ENCODE measurements around the gene RGL3. TPM values are rescaled to one million over a fixed set of nuclear protein-coding genes. Genes with fewer than 3 reads are reported as not detected.
"Not testable (repeated sequence)": the region's sequence is repeated elsewhere in the genome, so short reads cannot be mapped to it uniquely, and the experiment has no call there.

RGL3 gene
- polyA plus RNA-seq, 4 donors, result 47.9 to 141 (median 97.3) TPM

DNA sequence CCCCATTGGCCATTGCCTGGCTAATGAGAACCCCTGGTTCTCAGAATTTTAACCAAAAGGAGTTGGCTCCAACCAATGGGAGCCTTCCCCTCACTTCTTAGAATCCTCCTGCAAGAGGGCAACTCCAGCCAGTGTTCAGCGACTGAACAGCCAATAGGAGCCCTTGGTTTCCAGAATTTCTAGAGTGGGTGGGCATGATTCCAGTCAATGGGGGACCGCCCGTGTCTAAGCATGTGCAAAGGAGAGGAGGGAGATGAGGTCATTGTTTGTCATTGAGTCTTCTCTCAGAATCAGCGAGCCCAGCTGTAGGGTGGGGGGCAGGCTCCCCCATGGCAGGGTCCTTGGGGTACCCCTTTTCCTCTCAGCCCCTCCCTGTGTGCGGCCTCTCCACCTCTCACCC is 54.2 kb downstream of the RGL3 start:
- no peak for DNase-seq (ENCODE audit: low read depth in 4 of 4, low spot score in 2 of 4)

DNA sequence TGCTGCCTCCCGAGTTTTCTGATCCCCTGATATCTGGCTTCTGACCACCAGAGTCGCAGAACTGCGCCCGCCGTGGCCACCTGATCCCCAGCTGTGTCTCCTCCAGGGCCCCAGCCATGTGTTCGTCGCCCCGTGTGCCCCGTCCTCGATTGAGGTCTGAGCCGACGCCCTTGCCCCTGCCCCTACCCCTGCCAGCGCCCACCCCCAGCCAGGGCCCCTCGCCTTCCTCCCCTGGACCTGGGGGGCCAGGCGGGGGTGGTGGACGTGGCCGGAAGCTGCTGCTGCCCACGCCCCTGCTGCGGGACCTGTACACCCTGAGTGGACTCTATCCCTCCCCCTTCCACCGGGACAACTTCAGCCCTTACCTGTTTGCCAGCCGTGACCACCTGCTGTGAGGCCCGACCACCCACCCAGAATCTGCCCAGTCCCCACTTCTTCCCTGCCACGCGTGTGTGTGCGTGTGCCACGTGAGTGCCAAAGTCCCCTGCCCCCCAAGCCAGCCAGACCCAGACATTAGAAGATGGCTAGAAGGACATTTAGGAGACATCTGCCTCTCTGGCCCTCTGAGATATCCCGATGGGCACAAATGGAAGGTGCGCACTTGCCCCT is 54.7 kb downstream of the RGL3 start:
- DNase-seq (ENCODE audit: low read depth in 4 of 4, low spot score in 2 of 4), result no peak

GRCh38 chr19:11363881-11364280 is 55.2 kb downstream of the RGL3 start:
- no peak for DNase-seq (ENCODE audit: low read depth in 4 of 4, low spot score in 2 of 4)

DNA sequence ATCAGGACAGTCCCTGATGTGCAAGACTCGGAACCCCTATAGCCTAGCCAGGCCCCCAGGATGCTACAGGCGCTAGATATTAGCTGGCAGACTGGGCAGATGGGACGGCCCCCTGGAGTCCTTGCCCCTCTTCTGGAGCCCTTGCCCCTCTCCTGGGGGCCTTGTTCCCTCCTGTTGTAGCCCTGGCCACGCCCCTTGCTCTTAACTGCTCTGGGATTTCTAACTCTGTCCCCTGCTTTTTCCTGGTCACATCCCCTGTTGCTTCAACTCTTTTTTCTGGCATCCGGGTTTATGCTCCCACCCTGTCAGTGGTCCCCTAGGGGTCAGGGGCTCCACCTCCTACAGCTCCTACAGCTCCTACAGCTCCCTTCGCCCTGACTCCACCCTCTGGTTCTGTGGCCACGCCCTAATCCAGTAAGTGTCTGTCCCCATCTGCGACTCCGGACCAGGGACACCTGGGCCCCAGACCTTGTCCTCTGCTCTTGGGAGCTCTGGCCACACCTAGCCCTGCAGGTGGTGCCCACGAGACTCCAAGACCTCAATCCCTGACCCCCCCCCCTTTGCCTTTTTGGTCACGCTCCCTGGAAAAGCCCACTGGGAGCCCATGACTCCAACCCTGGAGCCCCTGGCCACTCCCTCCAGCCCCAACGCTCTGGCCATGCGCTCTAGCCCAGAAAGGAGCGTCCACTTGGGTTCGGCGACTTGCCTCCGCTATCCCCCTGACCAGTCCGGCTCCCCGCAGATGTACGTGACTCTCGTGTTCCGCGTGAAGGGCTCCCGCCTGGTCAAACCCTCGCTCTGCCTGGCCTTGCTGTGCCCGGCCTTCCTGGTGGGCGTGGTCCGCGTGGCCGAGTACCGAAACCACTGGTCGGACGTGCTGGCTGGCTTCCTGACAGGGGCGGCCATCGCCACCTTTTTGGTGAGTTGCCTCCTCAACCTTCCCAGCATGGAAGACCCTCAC is 57.1 kb downstream of the RGL3 start:
- DNase-seq (ENCODE audit: low read depth in 4 of 4, low spot score in 2 of 4), result no peak

- DNase-seq (ENCODE audit: low read depth in 4 of 4, low spot score in 2 of 4), result no peak
Measured at GRCh38 chr19:11361037-11361770, 57.9 kb downstream of the RGL3 start.

GRCh38 chr19:11359421-11359820 is 59.7 kb downstream of the RGL3 start:
- DNase-seq (ENCODE audit: low read depth in 4 of 4, low spot score in 2 of 4), result no peak

DNA sequence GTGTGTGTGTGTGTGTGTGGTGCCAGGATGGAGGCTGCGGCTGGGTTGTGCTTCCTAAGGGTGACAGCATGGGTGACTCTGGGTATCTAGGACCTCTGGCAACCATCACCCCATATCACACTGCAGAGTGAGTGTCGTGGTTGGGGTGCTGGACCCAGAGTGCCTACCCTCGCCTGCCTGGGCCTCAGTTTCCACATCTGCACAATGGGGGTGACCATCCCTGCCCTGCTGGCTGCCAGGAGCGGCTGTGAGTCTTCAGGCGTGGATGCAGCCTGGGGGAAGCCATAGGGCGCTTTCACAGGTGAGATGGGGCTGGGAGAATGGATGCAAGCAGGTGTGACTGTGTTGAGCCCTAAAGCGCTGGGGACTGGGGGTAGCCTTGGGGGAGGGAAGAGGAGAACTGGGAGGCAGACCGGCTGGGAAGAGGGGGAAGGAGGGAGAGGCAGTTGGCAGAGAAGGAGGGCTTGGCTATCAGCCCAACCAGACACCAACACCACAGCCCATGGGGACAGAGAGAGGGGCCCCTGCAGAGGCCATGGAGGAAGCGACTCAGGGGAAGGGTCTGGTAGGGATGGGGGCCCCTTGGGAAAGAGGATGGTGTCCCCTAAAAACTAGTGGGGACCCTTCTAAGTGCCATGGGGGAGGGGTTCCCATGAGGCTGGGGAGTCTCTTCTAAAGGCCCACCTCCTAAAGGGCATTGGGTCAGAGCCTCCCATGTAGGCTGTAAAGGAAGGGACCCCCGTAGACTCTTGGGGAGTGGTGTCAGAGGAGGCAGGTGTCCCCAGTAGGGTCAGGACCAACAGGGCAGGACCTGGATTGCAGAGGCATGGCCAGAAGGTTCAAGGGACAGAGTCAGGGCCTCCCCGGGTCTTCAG is 62.2 kb downstream of the RGL3 start:
- no peak for DNase-seq (ENCODE audit: low read depth in 4 of 4, low spot score in 2 of 4)

DNA sequence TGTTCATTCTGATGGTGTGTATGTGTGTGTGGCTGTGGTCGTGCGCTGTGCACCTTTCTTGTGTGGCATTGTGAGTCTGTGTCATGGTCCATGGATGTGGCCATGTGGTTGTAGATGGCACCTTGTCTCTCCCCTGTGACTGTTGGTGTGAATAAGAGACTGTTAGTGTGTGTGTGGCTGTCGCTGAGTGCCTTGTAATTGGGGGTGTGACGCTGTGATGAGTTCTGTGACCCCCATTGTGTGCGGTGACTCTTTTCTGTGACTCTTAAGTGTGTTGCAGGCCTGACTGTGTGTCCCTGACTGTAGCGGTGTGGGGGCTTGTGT is 63.1 kb downstream of the RGL3 start:
- no peak for DNase-seq (ENCODE audit: low read depth in 4 of 4, low spot score in 2 of 4)

- DNase-seq (ENCODE audit: low read depth in 4 of 4, low spot score in 2 of 4), result no peak
Measured at GRCh38 chr19:11355160-11356073, 63.7 kb downstream of the RGL3 start, which contains the start of gene PLPPR2. Gene PLPPR2, plus strand, starts transcription at chr19:11355432. Its CDS starts 2,242 bp downstream, at chr19:11357674.

- DNase-seq (ENCODE audit: low read depth in 4 of 4, low spot score in 2 of 4), result not testable (repeated sequence)
Measured at GRCh38 chr19:11354102-11354501, 65.0 kb downstream of the RGL3 start.

GRCh38 chr19:11349171-11349570 is 69.9 kb downstream of the RGL3 start:
- no peak for DNase-seq (ENCODE audit: low read depth in 4 of 4, low spot score in 2 of 4)

- no peak for DNase-seq (ENCODE audit: low read depth in 4 of 4, low spot score in 2 of 4)
Measured at GRCh38 chr19:11347546-11348039, 71.5 kb downstream of the RGL3 start.

GRCh38 chr19:11346104-11346940 is 72.8 kb downstream of the RGL3 start, which contains the start of the genes CCDC159 and TMEM205:
Gene CCDC159, plus strand, starts transcription at chr19:11346519. Its CDS starts 88 bp downstream, at chr19:11346607.
Gene TMEM205, minus strand, starts transcription at chr19:11346268. Its CDS starts 649 bp downstream, at chr19:11345619.
- DNase-seq (ENCODE audit: low read depth in 4 of 4, low spot score in 2 of 4), result peak; percentile 94 to 99 (median 98)

- no peak for DNase-seq (ENCODE audit: low read depth in 4 of 4, low spot score in 2 of 4)
Measured at GRCh38 chr19:11345122-11345803, 73.9 kb downstream of the RGL3 start.
